GM19372 (cell line): ENCODE results near the gene MUC20.

Experiments
- ATAC-seq: cut with Tn5 transposase; IDR thresholded peaks from one replicate; pipeline ENCODE4 v1.9.1; 2021; ENCODE audit warnings: mild to moderate bottlenecking, low read depth, moderate library complexity; ENCODE audit not compliant: unreplicated experiment

The MUC20 gene

GRCh38 chr3:195753581-195753980 is 32.8 kb downstream of the MUC20 start:
- ATAC-seq, result no peak

- ATAC-seq, result no peak
Observed at GRCh38 chr3:195754141-195754540, 33.4 kb downstream of the MUC20 start.

- no peak for ATAC-seq
Observed at GRCh38 chr3:195754906-195755305, 34.1 kb downstream of the MUC20 start.

- ATAC-seq, result no peak
Observed at GRCh38 chr3:195755391-195755790, 34.6 kb downstream of the MUC20 start.

GRCh38 chr3:195755791-195756676 is 35.3 kb downstream of the MUC20 start:
- ATAC-seq, result no peak

- ATAC-seq, result no peak
Observed at GRCh38 chr3:195757438-195757770, 36.6 kb downstream of the MUC20 start.

GRCh38 chr3:195757827-195758226 is 37.0 kb downstream of the MUC20 start:
- ATAC-seq, result no peak

GRCh38 chr3:195758721-195759353 is 38.1 kb downstream of the MUC20 start:
- ATAC-seq, result no peak

GRCh38 chr3:195760345-195761122 is 39.8 kb downstream of the MUC20 start:
- no peak for ATAC-seq

- ATAC-seq, result no peak
Observed at GRCh38 chr3:195761123-195761566, 40.4 kb downstream of the MUC20 start.

GRCh38 chr3:195761567-195762248 is 40.9 kb downstream of the MUC20 start:
- ATAC-seq, result no peak

GRCh38 chr3:195762249-195762585 is 41.4 kb downstream of the MUC20 start:
- ATAC-seq, result no peak

GRCh38 chr3:195762611-195763010 is 41.8 kb downstream of the MUC20 start:
- no peak for ATAC-seq

GRCh38 chr3:195763076-195763830 is 42.5 kb downstream of the MUC20 start:
- ATAC-seq, result no peak

GRCh38 chr3:195763843-195764825 is 43.4 kb downstream of the MUC20 start:
- ATAC-seq, result no peak

- no peak for ATAC-seq
Observed at GRCh38 chr3:195764961-195765706, 44.4 kb downstream of the MUC20 start.

- ATAC-seq, result no peak
Observed at GRCh38 chr3:195766671-195767070, 45.9 kb downstream of the MUC20 start.

- no peak for ATAC-seq
Observed at GRCh38 chr3:195767792-195768191, 47.0 kb downstream of the MUC20 start.
